Choroid plexus epithelial cell (primary cell): Measurements from ENCODE around the gene RSPO4.

Source experiments
- DNase-seq: peaks from one replicate; pipeline ENCODE4 v3.0.0-alpha.2; 2010; ENCODE audit warnings: low read depth
- H3K4me3 ChIP-seq: 2 replicates; pipeline ENCODE4 v1.5.1; 2011; ENCODE audit warnings: low read depth, mild to moderate bottlenecking, control low read depth, low read length, moderate library complexity
- TF ChIP-seq, protein P1 (sequence below): conservative IDR thresholded peaks from 2 replicates; pipeline ENCODE4 v1.5.1; 2011; ENCODE audit warnings: low read depth, mild to moderate bottlenecking, control low read depth, inconsistent platforms, low read length, moderate library complexity

Gene RSPO4

DNA sequence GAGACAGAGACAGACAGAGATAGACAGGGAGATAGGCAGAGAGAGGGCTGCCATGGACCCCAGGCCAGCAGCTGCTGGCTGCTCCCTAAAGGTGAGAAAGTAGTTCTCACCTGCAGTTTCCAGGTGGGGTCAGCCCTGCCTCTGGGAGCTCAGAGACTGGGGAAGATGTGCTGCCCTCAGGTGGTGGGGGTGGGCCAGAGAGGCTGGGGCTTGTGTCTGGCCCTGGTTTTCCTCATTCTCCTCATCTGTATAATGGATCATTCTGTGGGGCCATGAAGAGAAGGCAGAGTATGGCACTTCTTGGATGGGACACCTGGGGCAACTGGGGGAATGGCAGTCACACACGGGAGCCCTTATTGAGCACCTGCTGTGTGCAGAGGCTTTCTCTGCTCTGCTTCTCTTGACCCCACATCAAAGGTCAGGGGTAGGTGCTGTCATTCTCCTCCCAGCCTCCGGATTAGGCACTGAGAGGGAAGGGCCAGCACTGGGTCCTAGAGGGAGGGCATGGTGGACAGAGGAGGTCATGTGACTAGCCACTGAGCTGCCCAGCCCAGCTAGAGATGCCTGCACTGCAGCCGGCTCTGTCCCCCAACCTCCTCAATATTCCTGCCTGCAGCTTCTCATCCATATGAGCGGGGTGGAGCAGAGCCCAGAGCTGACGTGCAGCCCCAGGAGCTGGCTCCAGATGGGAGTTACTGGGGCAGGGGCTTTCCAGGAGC lies 90.1 kb downstream of the RSPO4 start:
- DNase-seq, result no peak
- TF ChIP-seq, protein P1, sequence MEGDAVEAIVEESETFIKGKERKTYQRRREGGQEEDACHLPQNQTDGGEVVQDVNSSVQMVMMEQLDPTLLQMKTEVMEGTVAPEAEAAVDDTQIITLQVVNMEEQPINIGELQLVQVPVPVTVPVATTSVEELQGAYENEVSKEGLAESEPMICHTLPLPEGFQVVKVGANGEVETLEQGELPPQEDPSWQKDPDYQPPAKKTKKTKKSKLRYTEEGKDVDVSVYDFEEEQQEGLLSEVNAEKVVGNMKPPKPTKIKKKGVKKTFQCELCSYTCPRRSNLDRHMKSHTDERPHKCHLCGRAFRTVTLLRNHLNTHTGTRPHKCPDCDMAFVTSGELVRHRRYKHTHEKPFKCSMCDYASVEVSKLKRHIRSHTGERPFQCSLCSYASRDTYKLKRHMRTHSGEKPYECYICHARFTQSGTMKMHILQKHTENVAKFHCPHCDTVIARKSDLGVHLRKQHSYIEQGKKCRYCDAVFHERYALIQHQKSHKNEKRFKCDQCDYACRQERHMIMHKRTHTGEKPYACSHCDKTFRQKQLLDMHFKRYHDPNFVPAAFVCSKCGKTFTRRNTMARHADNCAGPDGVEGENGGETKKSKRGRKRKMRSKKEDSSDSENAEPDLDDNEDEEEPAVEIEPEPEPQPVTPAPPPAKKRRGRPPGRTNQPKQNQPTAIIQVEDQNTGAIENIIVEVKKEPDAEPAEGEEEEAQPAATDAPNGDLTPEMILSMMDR, result no peak
- H3K4me3 ChIP-seq, result no peak overlapping the region

DNA sequence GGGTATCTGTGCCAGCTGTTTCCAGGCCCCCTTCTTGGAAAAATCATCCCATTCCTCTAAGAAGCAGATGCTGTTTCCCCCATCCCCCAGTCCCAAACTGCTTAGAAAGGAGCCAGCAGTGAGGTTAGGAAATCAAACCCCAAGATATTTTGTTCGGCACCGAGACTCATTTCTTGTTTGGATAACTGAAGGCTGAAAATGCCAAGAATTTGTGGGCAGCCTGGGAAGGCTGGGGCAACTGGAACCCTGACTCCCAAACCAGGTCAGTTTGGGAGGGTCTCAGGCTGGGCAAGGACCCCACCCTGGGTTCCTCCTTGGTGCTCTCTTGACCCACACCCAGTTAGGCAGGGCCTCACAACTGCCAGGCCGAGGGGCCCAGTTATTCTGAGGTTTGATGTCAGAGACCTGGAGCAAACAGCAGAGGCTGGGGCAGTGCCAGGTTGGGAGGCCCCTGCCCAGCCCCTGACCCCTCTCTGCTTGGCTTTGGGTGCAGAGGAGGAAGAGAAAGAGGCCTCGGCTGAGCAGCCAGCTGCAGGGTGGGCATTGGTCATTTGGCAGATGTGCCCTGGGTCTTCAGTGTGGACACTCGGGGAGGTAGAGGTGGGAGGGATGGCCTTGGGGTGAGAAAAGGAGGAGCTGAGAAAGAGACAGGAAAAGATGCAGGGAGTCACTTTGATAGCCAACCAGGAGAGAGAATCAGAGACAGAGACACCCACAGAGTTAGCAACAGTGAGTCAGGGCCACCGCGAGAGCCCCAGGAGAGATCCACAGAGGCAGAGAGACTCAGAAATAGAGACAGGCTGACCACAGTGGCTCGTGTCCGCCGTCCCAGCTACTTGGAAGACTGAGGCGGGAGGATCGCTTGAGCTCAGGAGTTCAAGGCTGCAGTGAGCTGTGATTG lies 91.0 kb downstream of the RSPO4 start:
- TF ChIP-seq, protein P1, result no peak
- H3K4me3 ChIP-seq, result no peak overlapping the region
- peak; percentile 45 for DNase-seq

GRCh38 chr20:910132-910869 lies 91.8 kb downstream of the RSPO4 start:
- peak; percentile 30 for DNase-seq
- no peak overlapping the region for H3K4me3 ChIP-seq
- TF ChIP-seq, protein P1, result no peak

GRCh38 chr20:909641-910040 lies 92.5 kb downstream of the RSPO4 start:
- TF ChIP-seq, protein P1, result no peak

More at GRCh38 chr20:909641-910040, 92.5 kb downstream of the RSPO4 start:
- no peak for DNase-seq
- no peak overlapping the region for H3K4me3 ChIP-seq
